GM10266 (cell line): ENCODE data around the gene HNRNPF.

ENCODE experiments used
- DNase-seq: peaks from one replicate; pipeline ENCODE4 v3.0.0; 2012; ENCODE audit errors: extremely low spot score
- CTCF ChIP-seq: IDR thresholded peaks from 2 replicates; pipeline ENCODE4 v1.5.1; 2012; ENCODE audit warnings: mild to moderate bottlenecking, low read depth; ENCODE audit not compliant: control insufficient read depth, insufficient read depth; ENCODE audit errors: missing control alignments

The HNRNPF gene

GRCh38 chr10:43444897-43445466, 36.0 kb upstream of the HNRNPF start:
- no peak for DNase-seq
- no peak for TF ChIP-seq CTCF

- no peak for DNase-seq
Observed at GRCh38 chr10:43444323-43444722, 35.3 kb upstream of the HNRNPF start.

GRCh38 chr10:43440463-43441134, 31.6 kb upstream of the HNRNPF start:
- no peak for TF ChIP-seq CTCF
- DNase-seq: no peak

More at GRCh38 chr10:43444323-43444722, 35.3 kb upstream of the HNRNPF start:
- TF ChIP-seq CTCF: no peak

GRCh38 chr10:43437141-43437870, 28.3 kb upstream of the HNRNPF start:
- no peak for TF ChIP-seq CTCF
- DNase-seq: no peak

GRCh38 chr10:43436291-43437140, 27.5 kb upstream of the HNRNPF start, which contains the start of gene ZNF487:
TSS of gene ZNF487 (plus strand) at chr10:43437111. CDS start at chr10:43475814, 38,703 bp downstream.
- peak; percentile 93 for DNase-seq
- peak; percentile 62 for TF ChIP-seq CTCF

- DNase-seq: no peak
- TF ChIP-seq CTCF: no peak
Observed at GRCh38 chr10:43430926-43431663, 22.1 kb upstream of the HNRNPF start.
